ENCODE results near the gene CDC6.

Gene CDC6

DNA sequence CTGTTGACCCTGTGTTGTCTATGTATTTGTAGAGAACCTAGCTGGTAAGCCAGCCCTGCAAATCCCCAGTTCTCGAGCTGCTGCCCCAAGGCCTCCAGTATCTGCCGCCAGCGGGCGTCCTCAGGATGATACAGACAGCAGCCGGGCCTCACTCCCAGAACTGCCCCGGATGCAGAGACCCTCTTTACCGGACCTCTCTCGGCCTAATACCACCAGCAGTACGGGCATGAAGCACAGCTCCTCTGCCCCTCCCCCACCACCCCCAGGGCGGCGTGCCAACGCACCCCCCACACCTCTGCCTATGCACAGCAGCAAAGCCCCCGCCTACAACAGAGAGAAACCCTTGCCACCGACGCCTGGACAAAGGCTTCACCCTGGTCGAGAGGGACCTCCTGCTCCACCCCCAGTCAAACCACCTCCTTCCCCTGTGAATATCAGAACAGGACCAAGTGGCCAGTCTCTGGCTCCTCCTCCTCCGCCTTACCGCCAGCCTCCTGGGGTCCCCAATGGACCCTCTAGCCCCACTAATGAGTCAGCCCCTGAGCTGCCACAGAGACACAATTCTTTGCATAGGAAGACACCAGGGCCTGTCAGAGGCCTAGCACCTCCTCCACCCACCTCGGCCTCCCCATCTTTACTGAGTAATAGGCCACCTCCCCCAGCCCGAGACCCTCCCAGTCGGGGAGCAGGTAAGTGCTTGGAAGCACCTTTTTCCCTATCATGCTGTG lies 23.1 kb upstream of the CDC6 start:
- peaks cover 40% of the 10 kb centered on the region for H3K36me3 ChIP-seq (replicated peaks)

DNA sequence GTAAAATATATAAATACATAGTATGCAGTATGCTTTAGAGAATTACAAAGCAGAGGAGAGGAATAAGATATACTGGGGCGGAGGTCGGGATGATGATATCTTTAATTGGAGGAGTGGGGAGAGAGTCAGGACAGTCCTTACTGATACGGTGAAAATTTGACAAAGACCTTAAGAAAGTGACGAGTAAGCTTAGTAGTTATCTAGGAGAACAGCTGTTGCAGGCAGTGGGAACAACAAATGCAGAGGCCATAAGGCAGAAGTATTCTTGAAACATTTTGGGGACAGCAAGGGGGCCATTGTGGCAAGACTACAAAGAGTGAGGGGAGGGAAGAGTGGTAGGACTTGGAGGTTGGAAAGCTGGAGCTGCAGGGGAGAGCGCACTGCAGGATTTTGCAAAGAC lies 22.3 kb upstream of the CDC6 start:
- DNase-seq = no peak
- TF ChIP-seq, protein P1, sequence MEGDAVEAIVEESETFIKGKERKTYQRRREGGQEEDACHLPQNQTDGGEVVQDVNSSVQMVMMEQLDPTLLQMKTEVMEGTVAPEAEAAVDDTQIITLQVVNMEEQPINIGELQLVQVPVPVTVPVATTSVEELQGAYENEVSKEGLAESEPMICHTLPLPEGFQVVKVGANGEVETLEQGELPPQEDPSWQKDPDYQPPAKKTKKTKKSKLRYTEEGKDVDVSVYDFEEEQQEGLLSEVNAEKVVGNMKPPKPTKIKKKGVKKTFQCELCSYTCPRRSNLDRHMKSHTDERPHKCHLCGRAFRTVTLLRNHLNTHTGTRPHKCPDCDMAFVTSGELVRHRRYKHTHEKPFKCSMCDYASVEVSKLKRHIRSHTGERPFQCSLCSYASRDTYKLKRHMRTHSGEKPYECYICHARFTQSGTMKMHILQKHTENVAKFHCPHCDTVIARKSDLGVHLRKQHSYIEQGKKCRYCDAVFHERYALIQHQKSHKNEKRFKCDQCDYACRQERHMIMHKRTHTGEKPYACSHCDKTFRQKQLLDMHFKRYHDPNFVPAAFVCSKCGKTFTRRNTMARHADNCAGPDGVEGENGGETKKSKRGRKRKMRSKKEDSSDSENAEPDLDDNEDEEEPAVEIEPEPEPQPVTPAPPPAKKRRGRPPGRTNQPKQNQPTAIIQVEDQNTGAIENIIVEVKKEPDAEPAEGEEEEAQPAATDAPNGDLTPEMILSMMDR (IDR thresholded peaks at IDR 0.05; ENCODE audit: low read depth, low read length, missing control alignments) = no peak
- peaks cover 38% of the 10 kb centered on the region for H3K36me3 ChIP-seq (replicated peaks)
- in situ Hi-C loops (cut with HindIII; ENCODE audit: low pct_ligation_motif_present, low sequenced_read_pairs) = no loop called here
- no peaks in the 10 kb centered on the region for H3K27me3 ChIP-seq (replicated peaks)
- H3K4me3 ChIP-seq (ENCODE audit: low read depth, low read length) = no peak overlapping the region
- no peak overlapping the region for H3K27ac ChIP-seq

More for the DNA sequence above, 23.1 kb upstream of the CDC6 start:
- TF ChIP-seq, protein P1 (IDR thresholded peaks at IDR 0.05; ENCODE audit: low read depth, low read length, missing control alignments) = no peak
- in situ Hi-C loops (cut with HindIII; ENCODE audit: low pct_ligation_motif_present, low sequenced_read_pairs) = no loop called here
- DNase-seq = no peak
- H3K27ac ChIP-seq = no peak overlapping the region
- no peaks in the 10 kb centered on the region for H3K27me3 ChIP-seq (replicated peaks)
- no peak overlapping the region for H3K4me3 ChIP-seq (ENCODE audit: low read depth, low read length)

DNA sequence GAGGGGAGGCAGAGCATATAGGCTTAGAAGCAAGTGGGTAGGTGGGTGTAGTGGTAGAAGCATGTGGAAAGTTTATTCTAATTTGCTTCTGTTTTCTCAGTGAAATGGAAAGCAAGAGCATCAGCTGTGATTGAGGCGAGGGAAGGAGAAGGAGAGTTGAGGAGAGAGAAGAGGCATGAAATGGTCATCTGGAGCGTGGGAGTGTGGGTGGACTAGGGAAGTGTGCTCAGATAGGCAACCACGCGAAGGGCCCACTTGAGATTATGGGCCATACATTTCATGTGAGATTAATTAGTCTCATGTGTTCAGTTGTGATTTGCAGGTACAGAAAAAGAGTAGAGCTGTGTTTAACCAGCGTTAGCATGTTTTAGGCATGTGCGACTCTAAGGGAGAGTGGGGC lies 20.8 kb upstream of the CDC6 start:
- TF ChIP-seq, protein P1 (IDR thresholded peaks at IDR 0.05; ENCODE audit: low read depth, low read length, missing control alignments) = no peak
- Histone ChIP-seq H3K27ac (no peak overlapping the region), H3K27me3 (replicated peaks) (no peaks in the 10 kb centered on the region), H3K4me3 (ENCODE audit: low read depth, low read length) (no peak overlapping the region), H3K36me3 (replicated peaks) (peaks cover 37% of the 10 kb centered on the region)
- in situ Hi-C loops (cut with HindIII; ENCODE audit: low pct_ligation_motif_present, low sequenced_read_pairs) = no loop called here
- DNase-seq = no peak

DNA sequence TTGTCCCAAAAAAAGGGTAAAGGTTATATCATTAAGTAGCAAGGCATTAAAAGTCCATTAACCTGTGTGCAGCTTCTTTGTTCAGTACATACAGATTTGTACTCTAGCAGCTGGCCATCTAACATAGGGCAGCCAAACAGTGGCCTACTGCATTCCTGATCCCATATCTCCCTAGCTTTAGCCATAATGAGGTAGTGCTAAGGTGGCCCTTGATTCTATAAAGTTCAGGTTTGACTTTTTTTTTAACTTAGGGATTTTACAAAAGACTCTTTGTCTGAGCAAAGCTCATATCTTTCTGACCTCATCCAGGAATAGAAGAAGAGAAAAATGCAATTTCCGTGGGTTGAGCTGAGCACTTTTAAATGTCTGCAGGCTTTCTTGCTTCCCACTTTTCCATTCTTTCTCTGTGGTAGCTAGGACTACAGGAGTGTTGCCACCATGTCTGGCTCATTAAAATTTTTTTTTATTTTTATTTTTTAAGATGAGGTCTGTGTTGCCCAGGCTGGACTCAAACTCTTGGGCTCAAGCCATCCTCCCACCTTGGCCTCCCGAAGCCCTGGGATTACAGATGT lies 19.5 kb upstream of the CDC6 start:
- Histone ChIP-seq H3K36me3 (replicated peaks) (peaks cover 37% of the 10 kb centered on the region), H3K4me3 (ENCODE audit: low read depth, low read length) (no peak overlapping the region), H3K27me3 (replicated peaks) (no peaks in the 10 kb centered on the region), H3K27ac (no peak overlapping the region)
- TF ChIP-seq, protein P1 (IDR thresholded peaks at IDR 0.05; ENCODE audit: low read depth, low read length, missing control alignments) = no peak
- in situ Hi-C loops (cut with HindIII; ENCODE audit: low pct_ligation_motif_present, low sequenced_read_pairs) = no loop called here
- DNase-seq = no peak

DNA sequence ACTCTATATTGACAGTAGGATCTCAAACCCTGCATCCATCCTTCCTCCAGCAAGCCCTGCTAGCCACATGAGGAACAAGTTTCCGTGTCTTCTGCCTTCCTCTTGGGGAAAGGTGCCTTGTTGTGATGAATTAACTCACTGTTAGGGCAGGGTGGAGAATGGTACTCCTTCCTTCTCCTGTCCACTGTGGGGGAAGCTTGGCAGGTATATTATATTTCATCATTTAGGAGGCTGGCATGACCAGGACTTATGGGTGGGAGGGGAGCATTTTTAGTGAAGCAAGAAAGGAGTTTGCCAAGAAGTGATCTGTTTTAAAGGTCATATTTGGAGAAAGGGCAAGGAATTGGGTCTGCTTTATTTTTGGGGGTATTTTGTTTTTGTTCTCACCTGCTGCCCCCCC lies 9.3 kb upstream of the CDC6 start:
- TF ChIP-seq, protein P1 (IDR thresholded peaks at IDR 0.05; ENCODE audit: low read depth, low read length, missing control alignments) = no peak
- Histone ChIP-seq H3K36me3 (replicated peaks) (peaks cover 51% of the 10 kb centered on the region), H3K4me3 (ENCODE audit: low read depth, low read length) (no peak overlapping the region), H3K27me3 (replicated peaks) (no peaks in the 10 kb centered on the region), H3K27ac (no peak overlapping the region)
- no peak for DNase-seq
- in situ Hi-C loops (cut with HindIII; ENCODE audit: low pct_ligation_motif_present, low sequenced_read_pairs) = loop anchor here (25.0 kb wide), 1 partner anchor 91 kb away; the partner anchor contains the start of gene RAPGEFL1
